Smooth muscle cell (in vitro differentiated cells): Measurements from ENCODE around the gene TTC21A. TPM values are rescaled to one million over a fixed set of nuclear protein-coding genes. Genes with fewer than 3 reads are reported as not detected.
A peak's percentile ranks its signal among the peaks of the same experiment; 100 is the strongest.

Experiments used
- DNase-seq: peaks from one replicate; lab custom pipeline; 2025; ENCODE audit not compliant: unreplicated experiment; lab: John Stamatoyannopoulos, UW
- H2AFZ ChIP-seq: fragments of 200-600 bp; sonication (generic); 2 replicates; pipeline ENCODE4 v1.6.0; 2016; ENCODE audit warnings: antibody characterized with exemption, low read depth, mild to moderate bottlenecking
- H3F3A ChIP-seq: fragments of 200-600 bp; sonication (generic); 2 replicates; pipeline ENCODE4 v1.6.0; 2017; ENCODE audit warnings: antibody characterized with exemption, low read depth
- H3K27ac ChIP-seq: fragments of 200-600 bp; sonication (generic); 2 replicates; pipeline ENCODE4 v1.5.1; 2016; ENCODE audit warnings: low read depth, mild to moderate bottlenecking
- H3K27me3 ChIP-seq: fragments of 200-600 bp; sonication (generic); 2 replicates; pipeline ENCODE4 v1.6.1; 2016; ENCODE audit warnings: low read depth, mild to moderate bottlenecking
- H3K36me3 ChIP-seq: fragments of 200-600 bp; sonication (generic); 2 replicates; pipeline ENCODE4 v1.5.1; 2016; ENCODE audit warnings: low read depth
- H3K4me1 ChIP-seq: fragments of 200-600 bp; sonication (generic); 2 replicates; pipeline ENCODE4 v1.5.1; 2016; ENCODE audit warnings: low read depth
- H3K4me2 ChIP-seq: fragments of 200-600 bp; sonication (generic); 2 replicates; pipeline ENCODE4 v1.6.0; 2016; ENCODE audit warnings: mild to moderate bottlenecking
- H3K4me3 ChIP-seq: fragments of 200-600 bp; sonication (generic); 2 replicates; pipeline ENCODE4 v1.5.1; 2016; ENCODE audit warnings: mild to moderate bottlenecking
- H3K79me2 ChIP-seq: fragments of 200-600 bp; sonication (generic); 2 replicates; pipeline ENCODE4 v1.6.0; 2016; ENCODE audit warnings: low read depth, mild to moderate bottlenecking
- H3K9ac ChIP-seq: fragments of 200-600 bp; sonication (generic); 2 replicates; pipeline ENCODE4 v1.6.0; 2016; ENCODE audit warnings: low read depth
- H3K9me3 ChIP-seq: fragments of 200-600 bp; sonication (generic); replicated peaks from 2 replicates; pipeline ENCODE4 v1.5.1; 2016; ENCODE audit warnings: low read depth
- H4K20me1 ChIP-seq: fragments of 200-600 bp; sonication (generic); 2 replicates; pipeline ENCODE4 v1.6.0; 2016; ENCODE audit warnings: low read depth
- WGBS: methylation state at CpG from one replicate; pipeline ENCODE4 v1.1.7; 2016; ENCODE audit warnings: low lambda C conversion rate; 5-methylcytosine and 5-hydroxymethylcytosine counted together
- polyA plus RNA-seq: library from polyadenylated mRNA; unstranded; fragments of >200 nt; fragmentation: Nextera tagmentation; extraction: Ambion mirVana; gene quantifications from 2 replicates; pipeline ENCODE4 v1.2.1, GENCODE V29; 2016
- total RNA-seq: library from RNA; depleted of rRNA; stranded (reverse); fragments of >200 nt; gene quantifications from 2 replicates; pipeline ENCODE4 v1.2.3, GENCODE V29; 2014
- TF ChIP-seq, protein P1 (sequence below): fragments of 200-600 bp; sonication (generic); IDR thresholded peaks from 2 replicates; pipeline ENCODE4 v1.5.1; 2017; ENCODE audit warnings: borderline replicate concordance, mild to moderate bottlenecking, antibody characterized with exemption; ENCODE audit not compliant: insufficient read depth, poor library complexity, severe bottlenecking

TTC21A gene
- total and polyA plus RNA-seq, 2 experiments from 2014 or later: 2.3 to 10.6 TPM

DNA sequence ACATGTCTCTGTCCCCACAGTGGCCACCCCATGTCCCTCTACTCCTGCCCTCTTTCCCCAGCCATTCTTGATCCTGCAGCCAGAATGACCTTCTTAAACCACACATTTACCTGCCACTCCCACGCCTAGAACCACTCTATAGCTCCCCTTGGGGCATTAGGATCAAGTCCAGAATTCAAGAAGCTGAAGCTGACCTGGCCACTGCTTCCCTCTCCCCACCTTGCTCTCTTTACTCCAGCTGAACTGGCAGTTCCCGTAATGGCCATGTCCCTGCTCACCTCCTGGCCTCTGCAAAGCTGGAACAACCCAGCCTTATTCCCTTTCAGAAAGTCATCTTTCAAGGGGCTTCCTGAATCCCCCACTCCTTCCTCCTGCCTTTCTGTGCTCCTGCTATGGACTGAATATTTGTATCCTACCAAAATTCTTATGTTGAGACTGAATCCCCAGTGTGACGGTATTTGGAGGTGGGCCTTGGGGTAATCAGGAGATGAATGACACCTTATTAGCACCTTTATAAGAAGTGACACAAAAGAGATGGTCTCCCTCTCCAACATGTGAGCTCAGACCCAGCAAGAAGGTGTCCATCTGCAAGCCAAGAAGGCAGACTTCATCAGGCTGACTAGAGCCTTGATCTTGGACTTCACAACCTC is 42.1 kb downstream of the TTC21A start:
- 42% methylated on average over 3 of the region's 3 CpGs for WGBS
- peaks cover 8% of the 10 kb centered on the region for H3K36me3 ChIP-seq
- H3F3A ChIP-seq: peaks cover 67% of the 10 kb centered on the region
- H3K4me1 ChIP-seq: peaks cover 34% of the 10 kb centered on the region
- H2AFZ ChIP-seq: no peak overlapping the region
- peak overlapping the region; percentile 97 for H3K27ac ChIP-seq
- H3K4me2 ChIP-seq: peak overlapping the region; percentile 87
- H3K9me3 ChIP-seq: no peaks in the 10 kb centered on the region
- H3K9ac ChIP-seq: peak overlapping the region; percentile 100
- DNase-seq: no peak
- peaks cover 71% of the 10 kb centered on the region for H3K79me2 ChIP-seq
- H4K20me1 ChIP-seq: peaks cover 87% of the 10 kb centered on the region
- no peaks in the 10 kb centered on the region for H3K27me3 ChIP-seq
- TF ChIP-seq, protein P1, sequence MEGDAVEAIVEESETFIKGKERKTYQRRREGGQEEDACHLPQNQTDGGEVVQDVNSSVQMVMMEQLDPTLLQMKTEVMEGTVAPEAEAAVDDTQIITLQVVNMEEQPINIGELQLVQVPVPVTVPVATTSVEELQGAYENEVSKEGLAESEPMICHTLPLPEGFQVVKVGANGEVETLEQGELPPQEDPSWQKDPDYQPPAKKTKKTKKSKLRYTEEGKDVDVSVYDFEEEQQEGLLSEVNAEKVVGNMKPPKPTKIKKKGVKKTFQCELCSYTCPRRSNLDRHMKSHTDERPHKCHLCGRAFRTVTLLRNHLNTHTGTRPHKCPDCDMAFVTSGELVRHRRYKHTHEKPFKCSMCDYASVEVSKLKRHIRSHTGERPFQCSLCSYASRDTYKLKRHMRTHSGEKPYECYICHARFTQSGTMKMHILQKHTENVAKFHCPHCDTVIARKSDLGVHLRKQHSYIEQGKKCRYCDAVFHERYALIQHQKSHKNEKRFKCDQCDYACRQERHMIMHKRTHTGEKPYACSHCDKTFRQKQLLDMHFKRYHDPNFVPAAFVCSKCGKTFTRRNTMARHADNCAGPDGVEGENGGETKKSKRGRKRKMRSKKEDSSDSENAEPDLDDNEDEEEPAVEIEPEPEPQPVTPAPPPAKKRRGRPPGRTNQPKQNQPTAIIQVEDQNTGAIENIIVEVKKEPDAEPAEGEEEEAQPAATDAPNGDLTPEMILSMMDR: no peak
- H3K4me3 ChIP-seq: peak overlapping the region; percentile 80

DNA sequence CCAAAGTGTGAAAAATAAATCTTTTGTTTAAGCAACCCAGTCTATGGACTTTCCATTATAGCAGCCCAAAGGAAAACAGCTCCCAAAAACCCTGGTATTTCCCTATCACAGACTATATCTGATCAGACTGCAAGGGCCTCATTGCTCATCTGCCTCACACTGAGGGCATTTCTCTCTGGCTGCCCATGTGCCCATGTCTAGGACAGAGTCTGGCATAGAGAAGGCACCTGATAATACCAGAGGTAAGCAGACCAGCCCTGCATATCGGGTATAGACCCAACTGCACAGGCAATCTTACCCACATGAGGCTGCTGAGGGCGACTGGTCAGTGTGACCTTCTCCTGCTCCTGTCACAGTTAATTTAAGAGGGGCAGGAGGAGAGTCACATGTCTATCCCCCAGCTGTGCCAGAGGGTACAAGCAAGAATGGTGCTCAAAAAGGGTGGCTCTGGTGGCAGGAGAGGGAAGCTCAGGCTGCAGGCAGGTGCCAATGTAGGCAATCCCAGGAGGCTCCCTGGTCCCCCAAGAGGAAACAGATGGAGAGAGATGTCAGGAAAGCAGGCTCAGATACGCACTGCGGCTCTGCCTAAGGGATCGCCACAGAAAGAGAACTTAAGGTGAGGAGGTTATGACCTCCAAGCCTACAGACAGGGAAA is 42.8 kb downstream of the TTC21A start:
- peak overlapping the region; percentile 100 for H3K9ac ChIP-seq
- DNase-seq: no peak
- peaks cover 64% of the 10 kb centered on the region for H3F3A ChIP-seq
- H3K36me3 ChIP-seq: peaks cover 6% of the 10 kb centered on the region
- H3K4me2 ChIP-seq: peak overlapping the region; percentile 87
- peak overlapping the region; percentile 80 for H3K4me3 ChIP-seq
- H3K4me1 ChIP-seq: peaks cover 34% of the 10 kb centered on the region
- no peak overlapping the region for H2AFZ ChIP-seq
- peaks cover 80% of the 10 kb centered on the region for H4K20me1 ChIP-seq
- TF ChIP-seq, protein P1: no peak
- H3K9me3 ChIP-seq: no peaks in the 10 kb centered on the region
- H3K79me2 ChIP-seq: peaks cover 65% of the 10 kb centered on the region
- 23% methylated on average over 5 of the region's 5 CpGs for WGBS
- peak overlapping the region; percentile 97 for H3K27ac ChIP-seq
- H3K27me3 ChIP-seq: no peaks in the 10 kb centered on the region

DNA sequence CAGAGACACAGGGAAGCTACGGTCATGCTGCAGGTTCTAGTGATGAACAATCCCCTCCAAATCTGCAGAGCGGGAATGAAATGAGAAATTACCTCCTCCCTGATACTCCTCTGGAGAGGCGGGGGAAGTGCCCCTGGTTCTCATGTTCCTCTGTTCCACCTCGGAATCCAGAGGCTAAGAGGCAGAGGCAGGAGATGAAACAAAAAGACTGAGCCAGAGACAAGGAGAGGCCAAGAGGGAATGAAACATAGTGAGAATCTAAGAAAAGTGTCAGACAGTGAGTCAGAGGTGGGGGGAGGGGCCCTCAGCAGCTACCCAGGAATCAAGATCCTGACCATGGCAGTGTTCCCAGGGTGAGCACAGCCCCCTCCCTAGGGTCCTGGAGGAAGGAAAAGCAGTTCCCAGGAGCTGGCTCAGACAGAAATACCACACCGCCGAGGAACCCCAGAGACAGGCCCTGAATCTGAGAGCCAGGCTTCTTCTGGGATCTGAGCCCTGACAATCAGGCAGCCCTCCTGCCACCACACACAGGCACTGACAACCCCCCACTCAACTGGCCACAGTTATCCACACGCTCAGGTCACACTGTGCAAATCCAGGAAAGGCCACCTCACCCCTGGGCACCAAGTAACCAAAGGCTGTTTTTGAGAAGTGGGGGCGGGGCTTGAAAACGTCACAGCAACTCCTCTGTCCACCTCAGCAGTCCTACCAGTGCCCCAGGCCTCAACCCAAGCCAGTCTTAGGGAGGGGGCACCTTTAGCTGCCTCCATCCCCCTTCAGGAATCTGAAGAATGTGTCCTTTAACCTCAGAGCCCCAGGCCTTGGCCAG is 43.5 kb downstream of the TTC21A start:
- H4K20me1 ChIP-seq: peaks cover 73% of the 10 kb centered on the region

More for the DNA sequence above, 43.5 kb downstream of the TTC21A start:
- H3K4me1 ChIP-seq: peaks cover 34% of the 10 kb centered on the region
- H3K4me2 ChIP-seq: peak overlapping the region; percentile 87
- peak; percentile 86 for DNase-seq
- peak overlapping the region; percentile 80 for H3K4me3 ChIP-seq
- peak overlapping the region; percentile 100 for H3K9ac ChIP-seq
- H3K79me2 ChIP-seq: peaks cover 57% of the 10 kb centered on the region
- H3K27ac ChIP-seq: peak overlapping the region; percentile 97
- whole genome bisulfite sequencing: 2% methylated on average over 9 of the region's 9 CpGs
- H3K9me3 ChIP-seq: no peaks in the 10 kb centered on the region
- no peaks in the 10 kb centered on the region for H3K27me3 ChIP-seq
- H3F3A ChIP-seq: peaks cover 57% of the 10 kb centered on the region
- no peak overlapping the region for H2AFZ ChIP-seq
- TF ChIP-seq, protein P1: no peak
- H3K36me3 ChIP-seq: no peaks in the 10 kb centered on the region
